Stimulated activated naive CD4-positive, alpha-beta T cell treated with Interleukin-2 at 50 U/mL for 16 hours (primary cell): ENCODE measurements around the gene TSTD1.
"Not testable (repeated sequence)": the region's sequence is repeated elsewhere in the genome, so short reads cannot be mapped to it uniquely, and the experiment has no call there.

Source experiments
- DNase-seq: peaks from one replicate; lab custom pipeline; 2025; lab: John Stamatoyannopoulos, UW

TSTD1 gene

DNA sequence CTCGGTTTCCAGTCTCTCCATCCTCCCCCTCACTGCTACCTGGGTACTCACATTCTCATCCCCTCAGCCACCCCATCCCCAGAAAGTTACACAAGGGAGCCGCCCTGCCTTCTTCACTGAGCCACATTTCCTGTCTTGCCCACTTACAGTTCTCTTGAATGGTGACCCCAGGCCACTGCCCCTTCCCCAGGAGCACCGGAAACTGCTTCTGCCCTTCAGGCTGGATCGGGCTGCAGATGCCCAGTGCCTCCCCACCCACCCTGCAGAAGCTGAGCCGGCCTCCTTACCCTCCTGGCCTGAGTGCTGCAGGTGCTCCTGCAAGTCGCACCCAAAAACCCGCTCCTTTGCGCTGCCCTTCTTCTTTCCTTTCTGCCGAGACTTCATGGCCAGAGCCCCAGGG lies 30.5 kb upstream of the TSTD1 start:
- no peak for DNase-seq

DNA sequence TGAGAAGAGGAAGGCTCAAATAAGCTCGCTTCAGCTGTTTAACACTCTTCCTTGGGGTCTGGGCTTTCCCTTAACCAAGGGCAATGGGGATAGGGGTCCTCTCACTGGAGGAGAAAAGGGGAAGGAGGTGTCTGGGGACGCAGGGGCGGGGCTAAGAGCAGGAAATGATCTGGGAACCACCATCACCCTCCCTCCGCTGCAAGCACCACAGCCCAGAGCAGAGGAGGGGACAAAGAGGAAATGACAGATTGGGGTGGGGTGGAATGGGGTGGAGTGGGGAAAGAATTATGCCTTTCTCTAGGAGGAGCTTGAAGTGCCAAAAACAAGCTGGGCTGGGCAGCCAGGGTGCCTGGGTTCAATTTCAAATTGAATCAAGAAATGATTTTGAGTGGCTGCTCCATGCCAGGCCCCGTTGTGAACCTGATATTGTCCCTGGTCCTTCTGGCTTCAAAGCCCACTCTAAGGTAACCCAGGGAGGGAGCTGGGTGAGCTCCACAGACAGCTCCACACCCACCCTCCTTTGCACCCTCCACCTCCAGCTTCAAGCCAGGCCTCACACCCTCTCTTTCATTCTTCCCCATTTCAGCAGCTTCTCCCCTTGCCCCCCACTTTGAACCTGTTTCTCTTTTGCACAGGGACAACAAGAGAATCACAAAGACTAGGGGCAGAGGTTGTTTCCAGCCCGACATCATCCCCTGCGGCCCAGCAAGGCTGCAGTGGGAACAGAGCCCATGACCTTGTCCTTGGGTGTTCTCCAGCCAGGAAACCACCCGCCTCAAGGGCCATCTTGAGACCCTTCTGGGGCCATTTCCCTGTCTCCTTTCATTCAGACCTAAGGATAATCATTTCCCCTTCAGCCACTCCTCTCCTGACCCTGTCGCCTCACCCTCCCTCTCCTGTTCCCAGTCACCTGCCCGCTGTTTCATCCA lies 29.8 kb upstream of the TSTD1 start:
- DNase-seq: peak; percentile 74

DNA sequence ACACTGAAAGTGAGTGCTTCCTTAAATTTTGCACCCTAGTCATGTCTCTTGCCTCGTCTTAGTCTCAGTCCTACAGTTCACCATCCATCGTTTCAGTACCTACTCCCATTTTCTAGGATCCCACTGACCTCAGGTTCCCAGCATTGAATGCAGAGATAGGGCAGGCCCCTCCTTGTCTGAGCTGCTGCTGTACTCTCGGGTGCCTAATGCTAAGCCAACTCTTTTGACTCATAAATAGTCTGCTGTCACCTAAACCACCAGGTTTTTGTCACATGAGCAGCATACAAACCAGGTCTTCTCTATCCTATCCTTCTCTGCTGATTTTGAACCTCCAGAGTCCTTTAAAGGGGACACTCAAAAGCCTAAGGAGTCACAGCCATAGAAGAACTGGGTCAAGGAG lies 27.9 kb upstream of the TSTD1 start:
- peak; percentile 15 for DNase-seq

DNA sequence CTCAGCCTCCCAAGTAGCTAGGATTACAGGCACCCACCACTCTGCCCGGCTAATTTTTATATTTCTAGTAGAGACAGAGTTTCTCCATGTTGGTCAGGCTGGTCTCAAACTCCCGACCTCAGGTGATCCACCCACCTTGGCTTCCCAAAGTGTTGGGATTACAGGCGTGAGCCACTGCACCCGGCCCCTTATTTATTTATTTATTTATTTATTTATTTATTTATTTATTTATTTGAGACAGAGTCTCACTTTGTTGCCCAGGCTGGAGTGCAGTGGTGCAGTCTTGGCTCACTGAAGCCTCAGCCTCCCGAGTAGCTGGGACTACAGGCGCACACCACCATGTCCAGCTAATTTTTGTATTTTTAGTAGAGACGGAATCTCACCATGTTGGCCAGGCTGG lies 26.9 kb upstream of the TSTD1 start:
- DNase-seq: not testable (repeated sequence)

DNA sequence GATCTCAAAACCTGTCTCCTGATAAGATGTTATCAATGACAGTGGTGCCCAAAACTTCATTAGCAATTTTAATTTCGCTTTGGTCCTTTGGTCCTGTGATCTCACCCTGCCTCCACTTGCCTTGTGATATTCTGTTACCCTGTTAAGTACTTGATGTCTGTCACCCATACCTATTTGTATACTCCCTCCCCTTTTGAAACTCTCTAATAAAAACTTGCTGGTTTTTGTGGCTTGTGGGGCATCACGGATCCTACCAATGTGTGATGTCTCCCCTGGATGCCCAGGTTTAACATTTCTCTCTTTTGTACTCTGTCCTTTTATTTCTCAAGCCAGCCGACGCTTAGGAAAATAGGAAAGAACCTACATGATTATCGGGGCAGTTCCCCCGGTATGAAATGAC lies 25.2 kb upstream of the TSTD1 start:
- not testable (repeated sequence) for DNase-seq

DNA sequence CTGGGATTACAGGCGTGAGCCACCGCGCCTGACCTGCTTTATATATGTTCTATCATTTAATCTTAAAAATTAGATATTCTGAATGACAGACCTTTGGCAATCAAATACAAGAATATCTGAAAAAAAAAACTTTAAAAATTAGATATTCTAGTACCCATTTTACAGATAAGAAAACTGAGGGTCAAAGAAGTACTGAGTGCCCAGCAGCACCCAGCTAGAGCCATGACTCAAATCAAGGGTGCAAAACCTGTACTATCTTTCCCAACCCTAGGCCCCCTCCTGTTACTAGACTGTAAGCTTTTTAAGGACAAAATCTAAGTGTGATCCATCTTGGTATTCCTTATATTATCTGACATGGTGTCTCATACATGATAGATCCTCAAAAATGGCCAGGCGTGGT lies 22.7 kb upstream of the TSTD1 start:
- DNase-seq: no peak

DNA sequence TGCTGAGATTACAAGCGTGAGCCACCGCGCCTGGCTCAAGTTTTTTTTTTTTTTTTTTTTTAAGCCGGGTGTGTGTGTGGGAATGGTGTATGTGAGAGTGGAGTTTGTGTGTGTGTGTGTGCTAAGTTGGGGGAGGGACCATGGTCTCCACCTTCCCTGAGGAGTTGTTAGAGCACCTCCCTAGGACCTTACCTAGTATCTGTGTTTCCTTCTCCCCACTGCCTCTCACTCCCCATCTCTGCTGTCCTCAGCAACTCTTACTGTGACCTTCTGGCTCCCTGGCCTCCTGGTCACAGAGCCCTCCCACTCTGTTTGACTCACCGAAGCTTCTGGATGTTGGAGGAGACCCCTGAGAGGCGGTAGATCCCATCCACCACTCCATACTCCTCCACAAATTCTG lies 20.5 kb upstream of the TSTD1 start:
- DNase-seq: no peak

DNA sequence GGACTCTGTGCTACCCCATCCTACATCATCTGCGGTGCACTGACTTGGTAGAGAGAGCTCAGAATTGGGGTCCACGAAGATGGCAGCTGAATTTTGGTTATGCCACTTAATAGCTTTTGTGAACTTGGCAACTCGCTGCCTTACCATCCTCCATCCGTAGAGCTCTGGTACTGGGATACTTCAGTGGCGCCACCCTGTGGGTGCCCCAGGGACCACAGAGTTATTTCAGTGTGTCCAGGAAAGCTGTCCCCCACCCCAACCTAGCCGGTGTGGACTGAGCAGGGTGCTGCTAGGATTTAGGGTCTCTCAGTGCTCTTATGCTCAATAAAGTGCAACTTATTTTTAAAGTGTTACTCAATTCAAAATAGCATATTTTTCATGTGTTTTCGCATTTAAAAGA lies 16.0 kb upstream of the TSTD1 start:
- no peak for DNase-seq

DNA sequence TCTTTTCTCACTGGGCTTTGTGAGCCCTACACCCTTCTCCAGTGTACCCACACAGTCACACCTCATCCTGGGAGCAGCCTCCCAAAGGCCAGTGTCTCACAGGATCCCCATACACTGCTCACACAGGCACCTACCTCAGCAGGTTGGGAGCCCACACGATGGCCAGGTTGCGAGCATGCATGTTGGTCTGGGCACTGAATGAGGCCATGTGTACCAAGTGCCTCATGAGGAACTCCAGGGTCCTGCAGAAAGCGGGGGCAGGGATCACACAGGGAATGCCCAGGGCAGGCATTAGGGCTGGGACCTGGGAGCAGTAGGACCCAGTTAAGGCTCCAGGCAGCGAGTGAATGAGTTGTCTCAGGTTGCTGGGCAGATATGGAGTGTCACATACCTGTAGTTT lies 15.5 kb upstream of the TSTD1 start:
- no peak for DNase-seq

DNA sequence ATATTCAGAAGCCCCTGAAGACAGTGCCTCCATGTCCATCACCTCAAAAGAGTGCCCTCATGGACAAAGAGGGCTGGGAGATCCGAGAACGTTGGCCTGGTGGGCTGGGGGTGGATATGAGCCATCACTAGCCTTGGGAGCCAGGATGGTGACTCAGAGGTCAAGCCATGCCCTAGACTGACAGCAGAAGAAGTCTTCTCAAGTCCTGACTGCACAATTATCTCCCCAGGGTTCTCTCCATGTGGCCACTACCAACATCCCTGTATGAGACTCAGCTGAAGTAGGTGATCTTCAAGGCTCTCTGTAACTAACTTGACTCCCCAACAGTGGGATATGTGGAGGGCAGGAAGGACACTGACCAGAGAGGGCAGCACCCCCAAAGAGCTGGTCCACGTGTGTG lies 14.1 kb upstream of the TSTD1 start:
- DNase-seq: no peak

DNA sequence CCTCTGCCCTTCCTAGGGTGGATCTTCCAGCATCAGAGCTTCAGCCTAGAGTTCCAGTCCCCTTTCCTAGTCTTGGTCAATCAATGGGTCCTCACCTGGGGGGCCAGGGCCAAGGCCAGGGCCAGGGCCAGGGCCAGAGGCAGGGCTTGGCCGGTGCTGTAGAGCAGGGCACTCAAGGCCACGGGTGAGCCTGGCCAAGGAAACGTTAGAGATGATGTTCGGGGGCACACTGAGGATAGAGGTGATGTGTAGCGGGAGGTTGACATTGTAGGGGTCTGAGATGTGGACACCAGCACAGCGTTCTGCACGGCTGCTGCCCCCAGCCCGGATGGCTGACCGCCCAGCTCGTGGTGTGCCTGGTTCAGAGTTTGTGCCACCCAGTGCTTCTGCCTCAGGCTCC lies 12.5 kb upstream of the TSTD1 start:
- DNase-seq: no peak

DNA sequence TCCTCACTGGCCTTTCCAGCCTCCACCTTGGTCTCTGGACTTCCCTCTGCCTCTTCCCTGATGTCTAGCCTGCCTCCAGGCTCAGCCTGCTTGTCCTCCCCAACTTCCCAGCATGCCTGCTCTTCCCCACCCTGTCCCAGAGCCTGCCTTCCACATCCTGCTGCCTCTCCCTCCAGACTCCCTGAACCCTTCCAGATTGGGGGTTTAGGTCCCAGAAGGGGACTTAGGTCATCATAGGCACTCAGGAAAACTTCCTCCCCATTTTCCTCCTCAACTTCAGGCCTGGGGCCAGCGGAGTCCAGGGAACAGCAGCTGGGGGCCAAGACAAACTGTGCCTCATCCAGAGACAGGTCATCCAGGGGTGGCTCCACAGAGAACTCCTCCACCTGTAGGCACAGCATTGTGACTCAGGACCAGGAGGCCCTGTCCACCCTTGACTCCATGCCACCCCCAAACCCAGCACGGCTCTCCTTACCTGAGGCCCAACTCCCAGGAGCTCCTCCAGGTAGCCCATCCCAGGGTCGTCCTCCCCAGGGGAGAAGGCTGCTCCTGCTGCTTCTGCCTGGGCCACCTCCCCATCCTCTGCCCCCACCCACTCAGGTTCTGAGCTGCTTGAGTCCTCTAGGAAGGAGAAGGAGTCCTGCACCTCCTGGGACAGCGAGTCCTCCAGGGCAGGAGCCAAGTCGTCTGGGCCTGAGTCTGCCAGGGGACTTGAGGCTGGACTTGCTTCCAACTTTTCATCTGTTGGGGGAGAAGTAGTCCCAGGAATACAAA lies 10.4 kb upstream of the TSTD1 start:
- DNase-seq: no peak

DNA sequence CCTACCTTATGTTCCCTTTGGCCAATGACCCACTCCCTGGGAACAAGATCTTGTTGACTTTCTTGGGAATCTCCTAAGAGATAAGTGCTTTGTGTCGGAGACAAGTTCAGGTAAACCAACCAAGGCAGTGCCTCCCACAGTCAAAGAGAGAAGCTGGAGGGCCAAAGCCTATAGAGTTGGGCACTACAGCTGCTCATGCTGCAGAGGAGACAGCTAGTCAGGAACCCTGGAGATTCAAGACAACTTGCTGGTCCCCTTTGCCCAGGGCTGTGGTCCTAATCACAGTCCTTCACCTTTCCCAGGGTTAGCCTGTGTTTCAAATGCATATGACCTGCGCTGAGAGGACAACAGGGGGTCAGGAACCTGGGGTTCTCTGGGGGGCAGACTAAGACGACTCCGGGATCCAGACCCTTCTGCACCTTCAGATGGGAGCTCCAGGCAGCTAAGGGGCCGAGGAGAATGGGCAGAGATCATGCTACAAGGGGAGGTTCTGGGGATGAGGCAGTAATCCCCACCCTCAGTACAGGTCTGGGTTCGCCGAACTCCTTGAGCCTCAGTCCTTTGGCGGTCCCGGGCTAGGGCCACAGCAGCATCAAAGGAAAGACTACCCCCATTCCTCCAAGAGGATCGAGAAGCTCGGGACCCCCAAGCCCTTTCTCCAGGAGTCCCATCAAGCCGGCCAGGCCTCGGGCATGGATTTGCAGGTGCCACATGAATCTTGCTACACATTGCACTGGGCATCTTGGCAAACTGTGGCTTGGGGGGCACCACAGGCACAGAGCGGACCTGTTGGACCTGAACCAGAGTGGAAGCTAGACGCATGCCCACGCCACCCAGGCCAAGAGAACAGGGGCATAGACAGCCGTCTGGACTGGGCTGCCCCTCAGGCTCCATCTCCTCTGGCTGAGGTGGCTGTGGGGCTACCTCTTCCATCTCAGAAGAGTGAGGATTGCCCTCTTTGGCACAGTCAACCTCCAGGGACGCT lies 9.0 kb upstream of the TSTD1 start:
- DNase-seq: no peak

DNA sequence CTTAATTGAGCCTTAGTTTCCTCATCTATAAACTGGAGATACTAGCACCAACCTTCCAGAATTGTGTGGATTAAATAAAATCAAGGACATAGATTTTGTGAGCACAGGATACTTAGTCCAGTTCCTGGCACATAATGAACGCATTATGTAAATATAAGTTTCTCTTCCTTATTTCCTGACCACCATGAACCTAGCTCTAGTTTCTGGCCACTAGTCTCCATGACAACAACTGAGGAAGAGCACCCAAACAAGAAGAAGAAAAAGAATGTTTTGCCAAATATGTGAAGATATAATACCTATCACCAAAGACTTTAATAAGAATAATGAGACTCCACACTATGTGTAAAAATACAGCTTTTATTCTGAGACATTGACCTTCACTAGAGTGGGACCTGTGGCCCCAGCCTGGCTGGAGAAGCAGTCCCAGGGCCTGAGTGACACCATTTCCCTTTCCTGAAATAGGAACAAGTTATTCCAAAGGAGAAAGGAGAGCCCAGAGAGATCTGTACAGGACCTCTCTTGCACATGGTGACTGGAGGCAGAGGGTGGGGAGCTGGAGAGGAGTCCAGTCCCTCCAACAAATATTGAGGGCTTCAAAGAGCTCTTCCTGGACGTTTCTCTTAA lies 8.0 kb upstream of the TSTD1 start:
- no peak for DNase-seq

DNA sequence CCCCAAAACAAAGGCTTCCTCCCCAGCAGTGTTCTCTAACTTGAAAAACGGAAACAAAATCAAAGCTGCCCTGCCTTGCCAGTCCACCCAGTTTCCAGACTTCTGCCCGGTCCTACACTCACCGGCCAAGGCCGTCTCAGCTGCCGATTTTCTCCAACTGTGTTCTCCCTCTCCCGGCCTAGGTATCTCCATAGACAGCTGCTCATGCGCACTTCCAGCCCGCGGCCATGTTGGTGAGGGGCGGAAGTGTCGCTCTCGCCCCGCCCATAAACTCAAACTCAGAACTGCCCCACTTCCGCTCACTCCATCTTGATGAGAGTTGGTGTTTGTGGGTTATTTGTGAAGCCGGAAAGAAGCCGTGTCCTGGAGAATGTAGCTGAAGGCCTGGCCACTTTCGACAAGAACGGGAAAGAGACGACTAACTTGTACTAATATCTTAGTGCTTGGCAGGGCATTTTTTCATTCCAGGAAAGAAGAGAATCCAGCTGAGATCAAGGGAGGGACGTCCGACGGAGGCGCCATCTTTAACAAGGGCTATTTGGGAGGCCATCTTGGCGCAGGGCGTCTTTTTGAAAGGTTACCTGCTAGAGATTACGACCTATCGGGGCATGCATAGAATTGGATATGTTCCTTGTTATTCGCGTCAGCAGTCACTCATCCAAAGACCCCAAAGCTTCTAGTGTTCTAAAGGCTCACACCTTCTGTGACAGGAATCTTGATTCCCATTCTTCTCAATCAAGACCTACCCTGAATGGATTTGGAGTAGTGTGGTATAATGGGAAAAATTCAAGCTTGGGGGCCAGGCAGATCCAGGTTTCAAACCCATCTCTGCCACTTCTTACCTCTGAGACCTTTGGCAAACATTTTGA lies 7.2 kb upstream of the TSTD1 start, which contains the start of gene USF1:
Gene USF1 (minus strand): TSS at position 242 of the 869 bp plus-strand sequence. CDS start 2,702 bp downstream, outside the sequence.
- DNase-seq: peak; percentile 87

DNA sequence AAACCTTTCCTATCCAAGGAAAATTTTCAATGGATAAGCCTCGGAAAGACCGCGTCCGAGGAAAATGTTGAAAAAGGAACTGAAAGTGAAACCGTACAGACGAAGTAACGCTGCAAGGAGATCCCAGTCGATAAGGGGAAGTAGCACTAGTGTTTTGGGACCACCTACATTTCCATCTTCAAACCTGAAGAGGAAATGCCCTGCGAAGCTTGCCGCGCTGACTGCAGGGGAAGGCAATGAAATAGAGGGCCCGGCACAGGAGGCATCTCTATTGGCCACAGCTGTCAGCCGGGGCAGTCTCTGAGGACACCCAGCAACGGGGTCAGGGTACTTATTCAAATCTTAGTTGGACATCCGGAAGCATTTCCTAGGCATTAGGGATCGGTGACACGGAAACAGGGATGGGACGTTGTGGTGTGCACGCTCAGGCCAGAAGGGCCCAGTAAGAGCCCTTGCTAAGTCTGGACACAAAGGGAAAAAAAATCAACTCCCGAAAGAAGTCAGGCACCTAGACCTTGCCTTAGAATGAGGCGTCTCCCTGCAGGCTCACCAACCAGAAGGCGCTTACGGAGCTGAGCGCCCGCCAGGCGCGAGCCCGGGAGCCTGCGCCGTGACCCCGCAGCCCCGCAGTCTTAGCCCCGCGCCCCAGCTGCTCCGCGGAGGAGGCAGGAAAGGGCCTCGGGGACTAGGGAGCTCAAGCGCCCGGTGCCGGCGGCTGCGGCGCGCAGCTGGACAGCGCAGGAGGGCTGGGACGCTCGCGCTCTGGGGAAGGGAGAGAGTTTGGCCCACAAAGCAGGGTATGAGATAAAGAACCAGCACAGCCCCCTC lies 6.4 kb upstream of the TSTD1 start:
- peak; percentile 39 for DNase-seq

DNA sequence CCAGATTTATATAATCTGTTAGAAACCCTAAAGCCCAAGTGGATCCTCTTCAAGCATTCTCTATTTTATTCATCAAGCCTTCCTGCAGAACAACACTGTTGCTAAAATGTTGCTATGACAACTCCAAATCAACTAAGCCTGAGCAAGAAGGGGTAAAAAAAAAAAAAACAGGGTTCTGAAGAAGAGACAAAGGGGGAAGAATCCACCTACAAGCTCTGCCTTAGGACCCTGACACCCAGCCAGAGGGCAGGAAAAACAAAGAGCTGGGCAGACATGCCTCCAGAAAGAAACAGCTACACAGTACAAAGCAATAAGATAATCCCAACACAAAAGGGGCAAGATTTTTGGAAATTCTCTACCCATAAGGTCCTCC lies 5.8 kb upstream of the TSTD1 start:
- DNase-seq: no peak

DNA sequence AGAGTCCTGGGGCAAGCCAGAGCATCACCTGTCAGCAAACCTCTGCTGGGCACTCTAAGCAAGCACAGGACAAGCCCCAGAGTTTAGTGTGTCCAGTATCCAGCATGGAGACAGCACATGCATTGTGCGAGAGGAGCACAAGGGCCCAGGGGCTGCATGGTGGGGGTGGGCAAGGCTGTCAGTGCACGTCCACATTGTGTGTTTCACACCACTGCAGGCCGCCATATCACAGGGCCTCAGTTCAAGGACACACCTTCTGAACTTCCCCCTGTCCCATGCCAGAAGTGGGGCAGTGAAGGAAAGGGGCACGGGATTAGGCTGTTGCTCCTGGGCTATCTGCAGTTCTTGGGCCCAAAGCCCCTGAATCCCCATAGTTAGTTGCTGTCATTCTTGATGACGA lies 782 bp upstream of the TSTD1 start:
- no peak for DNase-seq

DNA sequence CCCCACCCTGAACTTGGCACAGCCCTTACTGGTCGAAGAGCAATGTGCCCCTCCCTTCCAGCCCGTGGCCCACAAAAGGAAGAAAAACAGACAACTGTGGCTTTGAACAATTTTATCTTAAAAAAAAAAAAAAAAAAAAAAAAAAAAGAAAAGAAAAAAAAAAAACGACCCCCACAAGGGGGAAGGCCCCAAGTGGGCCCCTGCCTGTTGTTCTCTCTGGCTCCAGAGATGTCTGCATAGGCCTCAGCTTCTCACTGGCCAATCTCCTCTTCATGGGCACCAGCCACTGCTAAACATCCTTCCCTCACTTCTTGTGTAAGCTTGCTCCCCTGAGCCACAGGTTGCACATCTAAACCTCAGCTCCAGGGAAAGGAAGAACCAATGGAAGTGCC lies 386 bp upstream of the TSTD1 start:
- DNase-seq: no peak
